Endodermal cell (in vitro differentiated cells): Measurements from ENCODE around the gene IL1RN. TPM values are rescaled to one million over a fixed set of nuclear protein-coding genes. Genes with fewer than 3 reads are reported as not detected.

Experiments used
- DNase-seq: peaks from one replicate; pipeline ENCODE4 v3.0.0-alpha.2; 2017
- H3K27ac ChIP-seq: 2 replicates; pipeline ENCODE4 v1.5.1; 2013; ENCODE audit warnings: mild to moderate bottlenecking, low read depth, low read length, moderate library complexity
- H3K27me3 ChIP-seq: 2 replicates; pipeline ENCODE4 v1.6.1; 2013; ENCODE audit warnings: mild to moderate bottlenecking, low read length, moderate library complexity; ENCODE audit not compliant: insufficient read depth, control insufficient read depth, poor library complexity, severe bottlenecking
- H3K36me3 ChIP-seq: 2 replicates; pipeline ENCODE4 v1.7.0; 2013; ENCODE audit warnings: mild to moderate bottlenecking, low read length, moderate library complexity; ENCODE audit not compliant: control insufficient read depth, insufficient read depth
- H3K4me1 ChIP-seq: one replicate; pipeline ENCODE4 v1.7.0; 2013; ENCODE audit warnings: low read length; ENCODE audit not compliant: control insufficient read depth, insufficient read depth
- H3K4me3 ChIP-seq: 2 replicates; pipeline ENCODE4 v1.5.1; 2013; ENCODE audit warnings: mild to moderate bottlenecking, low read length, moderate library complexity
- H3K9ac ChIP-seq: 2 replicates; pipeline ENCODE4 v1.6.1; 2013; ENCODE audit warnings: mild to moderate bottlenecking, low read length, moderate library complexity; ENCODE audit not compliant: poor library complexity, severe bottlenecking; ENCODE audit errors: extremely low read depth
- H3K9me3 ChIP-seq: 2 replicates; pipeline ENCODE4 v1.6.1; 2013; ENCODE audit warnings: mild to moderate bottlenecking, low read length, moderate library complexity; ENCODE audit not compliant: control insufficient read depth
- H3K27ac Mint-ChIP-seq: 2 replicates; pipeline ENCODE4 v1.8.0; 2020; ENCODE audit warnings: mixed read lengths
- H3K27me3 Mint-ChIP-seq: 2 replicates; pipeline ENCODE4 v1.8.0; 2021; ENCODE audit warnings: mild to moderate bottlenecking, mixed read lengths; ENCODE audit not compliant: insufficient read depth
- H3K36me3 Mint-ChIP-seq: 2 replicates; pipeline ENCODE4 v1.8.0; 2020; ENCODE audit warnings: low read depth, mixed read lengths
- H3K4me1 Mint-ChIP-seq: 2 replicates; pipeline ENCODE4 v1.8.0; 2020; ENCODE audit warnings: mixed read lengths
- H3K4me3 Mint-ChIP-seq: 2 replicates; pipeline ENCODE4 v1.8.0; 2020; ENCODE audit warnings: mild to moderate bottlenecking, moderate library complexity, mixed read lengths
- H3K9me3 Mint-ChIP-seq: 2 replicates; pipeline ENCODE4 v1.8.0; 2020; ENCODE audit warnings: mild to moderate bottlenecking, mixed read lengths
- WGBS, 2 experiments: methylation state at CpG; one replicate each; pipeline versions ENCODE4 v1.1.5 to v1.1.7; 2013; ENCODE audit warnings: missing lambda C conversion rate in 2 of 2, mixed read lengths in 1 of 2; ENCODE audit not compliant: insufficient coverage in 1 of 2, insufficient read length in 1 of 2; 5-methylcytosine and 5-hydroxymethylcytosine counted together
- total RNA-seq, 2 donors: library from RNA; stranded (reverse); fragmentation: NEBNext Ultra II Directional in 1 of 2; extraction: Animal tissue kit (Norgen Biotek cat#: 25700) in 1 of 2; gene quantifications; 2 replicates in 1 of 2; 3 replicates in 1 of 2; pipeline ENCODE4 v1.2.1, GENCODE V29; 2021
- TF ChIP-seq, protein P1 (sequence below): fragments of 200-600 bp; sonication (generic); conservative IDR thresholded peaks from 2 replicates; pipeline ENCODE4 v1.5.0; 2021; ENCODE audit warnings: antibody characterized with exemption, mild to moderate bottlenecking

IL1RN gene
- total RNA-seq, 2 donors from 2014 or later: not detected

GRCh38 chr2:113156278-113157117, 29.1 kb downstream of the IL1RN start:
- WGBS, 2 experiments: 63 to 65% methylated on average over 9 to 10 of the region's 10 CpGs
- peak overlapping the region; percentile 68 for H3K27ac Mint-ChIP-seq
- Histone ChIP-seq H3K27me3 (peaks cover 9% of the 10 kb centered on the region), H3K4me3 (peak overlapping the region; percentile 56), H3K9me3 (no peaks in the 10 kb centered on the region), H3K4me1 (no peaks in the 10 kb centered on the region), H3K9ac (no peak overlapping the region), H3K36me3 (no peaks in the 10 kb centered on the region), H3K27ac (no peak overlapping the region)
- H3K9me3 Mint-ChIP-seq: no peaks in the 10 kb centered on the region
- peaks cover 17% of the 10 kb centered on the region for H3K4me1 Mint-ChIP-seq
- TF ChIP-seq, protein P1, sequence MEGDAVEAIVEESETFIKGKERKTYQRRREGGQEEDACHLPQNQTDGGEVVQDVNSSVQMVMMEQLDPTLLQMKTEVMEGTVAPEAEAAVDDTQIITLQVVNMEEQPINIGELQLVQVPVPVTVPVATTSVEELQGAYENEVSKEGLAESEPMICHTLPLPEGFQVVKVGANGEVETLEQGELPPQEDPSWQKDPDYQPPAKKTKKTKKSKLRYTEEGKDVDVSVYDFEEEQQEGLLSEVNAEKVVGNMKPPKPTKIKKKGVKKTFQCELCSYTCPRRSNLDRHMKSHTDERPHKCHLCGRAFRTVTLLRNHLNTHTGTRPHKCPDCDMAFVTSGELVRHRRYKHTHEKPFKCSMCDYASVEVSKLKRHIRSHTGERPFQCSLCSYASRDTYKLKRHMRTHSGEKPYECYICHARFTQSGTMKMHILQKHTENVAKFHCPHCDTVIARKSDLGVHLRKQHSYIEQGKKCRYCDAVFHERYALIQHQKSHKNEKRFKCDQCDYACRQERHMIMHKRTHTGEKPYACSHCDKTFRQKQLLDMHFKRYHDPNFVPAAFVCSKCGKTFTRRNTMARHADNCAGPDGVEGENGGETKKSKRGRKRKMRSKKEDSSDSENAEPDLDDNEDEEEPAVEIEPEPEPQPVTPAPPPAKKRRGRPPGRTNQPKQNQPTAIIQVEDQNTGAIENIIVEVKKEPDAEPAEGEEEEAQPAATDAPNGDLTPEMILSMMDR: no peak
- peak; percentile 74 for DNase-seq
- no peaks in the 10 kb centered on the region for H3K36me3 Mint-ChIP-seq
- H3K4me3 Mint-ChIP-seq: peak overlapping the region; percentile 54
- peaks cover 26% of the 10 kb centered on the region for H3K27me3 Mint-ChIP-seq

DNA sequence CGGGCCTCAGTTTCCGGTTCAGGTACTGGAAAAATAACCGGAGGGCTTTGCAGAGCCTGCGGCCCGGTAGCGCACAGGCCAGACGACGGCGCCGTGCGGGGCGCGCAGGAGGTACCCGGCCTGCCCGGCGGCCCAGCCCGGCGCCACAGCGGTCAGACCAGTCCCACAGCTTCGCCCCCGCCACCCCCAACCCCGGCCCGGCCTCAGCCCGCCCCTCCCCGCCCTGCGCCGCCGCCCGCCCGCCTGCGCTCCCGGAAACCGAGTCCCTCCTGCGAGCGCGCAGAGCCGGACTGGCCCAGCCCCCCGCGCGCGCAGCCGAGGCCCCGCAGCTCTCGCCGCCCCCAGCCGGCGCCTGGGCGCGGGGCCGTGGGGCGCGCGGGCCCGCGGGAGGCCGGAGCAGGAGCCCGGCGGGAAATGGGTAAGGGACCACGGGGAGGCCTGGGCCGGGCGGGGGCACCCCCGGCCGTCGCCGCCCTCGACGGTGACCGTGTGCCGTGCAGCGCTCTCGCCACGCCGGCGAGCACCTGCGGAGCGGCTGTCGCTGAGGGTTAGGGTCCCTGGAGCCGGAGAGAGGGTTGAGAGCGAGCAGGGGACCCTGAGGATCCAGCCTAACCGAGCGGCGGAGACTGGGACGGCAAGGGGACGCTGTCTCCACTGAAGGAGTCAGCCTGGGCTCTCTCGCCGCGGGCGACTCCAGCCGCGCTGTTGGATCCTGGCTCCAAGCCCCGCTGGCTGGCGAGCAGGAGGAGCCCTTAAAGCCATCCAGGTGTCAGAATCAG, 29.9 kb downstream of the IL1RN start:
- Mint-ChIP-seq H3K4me1 (peaks cover 17% of the 10 kb centered on the region), H3K36me3 (no peaks in the 10 kb centered on the region), H3K9me3 (no peaks in the 10 kb centered on the region), H3K27ac (peak overlapping the region; percentile 68), H3K4me3 (peak overlapping the region; percentile 54), H3K27me3 (peaks cover 26% of the 10 kb centered on the region)
- H3K27ac ChIP-seq: no peak overlapping the region
- peak; percentile 85 for DNase-seq
- H3K4me1 ChIP-seq: no peaks in the 10 kb centered on the region
- H3K4me3 ChIP-seq: peak overlapping the region; percentile 75
- H3K9me3 ChIP-seq: no peaks in the 10 kb centered on the region
- H3K36me3 ChIP-seq: no peaks in the 10 kb centered on the region
- TF ChIP-seq, protein P1: no peak
- peaks cover 9% of the 10 kb centered on the region for H3K27me3 ChIP-seq
- 3 to 5% methylated on average over 29 to 89 of the region's 92 CpGs for WGBS, 2 experiments
- no peak overlapping the region for H3K9ac ChIP-seq

GRCh38 chr2:113157897-113158753, 30.7 kb downstream of the IL1RN start:
- no peak overlapping the region for H3K27ac Mint-ChIP-seq
- H3K4me3 Mint-ChIP-seq: peak overlapping the region; percentile 54
- H3K9ac ChIP-seq: no peak overlapping the region

More at GRCh38 chr2:113157897-113158753, 30.7 kb downstream of the IL1RN start:
- Histone ChIP-seq H3K27ac (no peak overlapping the region), H3K36me3 (no peaks in the 10 kb centered on the region), H3K9me3 (no peaks in the 10 kb centered on the region), H3K4me1 (no peaks in the 10 kb centered on the region), H3K4me3 (peak overlapping the region; percentile 75), H3K27me3 (peaks cover 9% of the 10 kb centered on the region)
- no peaks in the 10 kb centered on the region for H3K9me3 Mint-ChIP-seq
- H3K36me3 Mint-ChIP-seq: no peaks in the 10 kb centered on the region
- TF ChIP-seq, protein P1: no peak
- peaks cover 26% of the 10 kb centered on the region for H3K27me3 Mint-ChIP-seq
- 76 to 92% methylated on average over 6 to 10 of the region's 10 CpGs for WGBS, 2 experiments
- peaks cover 17% of the 10 kb centered on the region for H3K4me1 Mint-ChIP-seq
- DNase-seq: no peak
